HEK293T (cell line): Measurements from ENCODE around the gene CLDN16.

Source experiments
- CTCF ChIA-PET: fragments of 350-600 bp; formaldehyde crosslinking; extraction: SDS; loops from one replicate; lab custom pipeline; 2021; ENCODE audit warnings: antibody characterized with exemption, inconsistent platforms; lab: Yijun Ruan, JAX
- POLR2A ChIA-PET: fragments of 350-600 bp; formaldehyde crosslinking; extraction: SDS; loops from one replicate; lab custom pipeline; 2020; ENCODE audit warnings: antibody characterized with exemption, inconsistent platforms; lab: Yijun Ruan, JAX
- DNase-seq: peaks from one replicate; pipeline ENCODE4 v3.0.0; 2012; ENCODE audit warnings: mixed read lengths; ENCODE audit errors: extremely low spot score
- ARNT ChIP-seq: fragments of 450-650 bp; IDR thresholded peaks from 2 replicates; pipeline ENCODE4 v1.6.1; 2017; ENCODE audit warnings: mild to moderate bottlenecking
- BHLHE40 ChIP-seq: fragments of 450-650 bp; IDR thresholded peaks from 2 replicates; pipeline ENCODE4 v1.6.1; 2016; ENCODE audit warnings: mild to moderate bottlenecking, moderate library complexity, borderline replicate concordance
- CTBP1 ChIP-seq: fragments of 450-650 bp; IDR thresholded peaks from 2 replicates; pipeline ENCODE4 v1.6.1; 2016; ENCODE audit warnings: borderline replicate concordance
- ELF4 ChIP-seq: fragments of 450-650 bp; IDR thresholded peaks from 2 replicates; pipeline ENCODE4 v1.6.1; 2017; ENCODE audit warnings: antibody characterized with exemption
- FOXA1 ChIP-seq: fragments of 450-650 bp; IDR thresholded peaks from 2 replicates; pipeline ENCODE4 v1.6.1; 2016; ENCODE audit warnings: mild to moderate bottlenecking
- FOXK2 ChIP-seq: fragments of 450-650 bp; IDR thresholded peaks from 2 replicates; pipeline ENCODE4 v1.6.1; 2016; ENCODE audit warnings: mild to moderate bottlenecking
- FOXM1 ChIP-seq: fragments of 450-650 bp; IDR thresholded peaks from 2 replicates; pipeline ENCODE4 v1.6.1; 2017; ENCODE audit warnings: mild to moderate bottlenecking, borderline replicate concordance
- HDGF ChIP-seq: fragments of 450-650 bp; IDR thresholded peaks from 2 replicates; pipeline ENCODE4 v1.6.1; 2017; ENCODE audit warnings: antibody characterized with exemption, borderline replicate concordance
- L3MBTL2 ChIP-seq: fragments of 450-650 bp; conservative IDR thresholded peaks from 2 replicates; pipeline ENCODE4 v1.6.1; 2016; ENCODE audit warnings: mild to moderate bottlenecking
- LEF1 ChIP-seq: fragments of 450-650 bp; IDR thresholded peaks from 2 replicates; pipeline ENCODE4 v1.6.1; 2017; ENCODE audit warnings: mild to moderate bottlenecking, borderline replicate concordance
- NFRKB ChIP-seq: fragments of 450-650 bp; IDR thresholded peaks from 2 replicates; pipeline ENCODE4 v1.6.1; 2016; ENCODE audit warnings: mild to moderate bottlenecking, moderate library complexity
- PKNOX1 ChIP-seq: fragments of 450-650 bp; IDR thresholded peaks from 2 replicates; pipeline ENCODE4 v1.6.1; 2016
- SP1 ChIP-seq: fragments of 450-650 bp; IDR thresholded peaks from 2 replicates; pipeline ENCODE4 v1.6.1; 2017
- SUZ12 ChIP-seq: fragments of 450-650 bp; IDR thresholded peaks from 2 replicates; pipeline ENCODE4 v1.6.1; 2016; ENCODE audit warnings: mild to moderate bottlenecking
- TARDBP ChIP-seq: fragments of 450-650 bp; IDR thresholded peaks from 2 replicates; pipeline ENCODE4 v1.6.1; 2016
- ZNF384 ChIP-seq: fragments of 450-650 bp; IDR thresholded peaks from 2 replicates; pipeline ENCODE4 v1.6.1; 2016

CLDN16 gene

GRCh38 chr3:190426806-190427507, 39.0 kb downstream of the CLDN16 start:
- ChIA-PET POLR2A (no interaction called here), CTCF (no interaction called here)
- DNase-seq, result no peak
- no peak for TF ChIP-seq FOXM1
- no peak for TF ChIP-seq NFRKB

GRCh38 chr3:190429681-190430080, 41.7 kb downstream of the CLDN16 start:
- CTCF ChIA-PET, result no interaction called here
- POLR2A ChIA-PET, result no interaction called here
- no peak for TF ChIP-seq ELF4
- TF ChIP-seq FOXM1, result no peak
- no peak for TF ChIP-seq ARNT
- no peak for TF ChIP-seq L3MBTL2
- no peak for TF ChIP-seq BHLHE40
- no peak for TF ChIP-seq FOXA1
- no peak for TF ChIP-seq ZNF384
- no peak for TF ChIP-seq CTBP1
- DNase-seq, result no peak

DNA sequence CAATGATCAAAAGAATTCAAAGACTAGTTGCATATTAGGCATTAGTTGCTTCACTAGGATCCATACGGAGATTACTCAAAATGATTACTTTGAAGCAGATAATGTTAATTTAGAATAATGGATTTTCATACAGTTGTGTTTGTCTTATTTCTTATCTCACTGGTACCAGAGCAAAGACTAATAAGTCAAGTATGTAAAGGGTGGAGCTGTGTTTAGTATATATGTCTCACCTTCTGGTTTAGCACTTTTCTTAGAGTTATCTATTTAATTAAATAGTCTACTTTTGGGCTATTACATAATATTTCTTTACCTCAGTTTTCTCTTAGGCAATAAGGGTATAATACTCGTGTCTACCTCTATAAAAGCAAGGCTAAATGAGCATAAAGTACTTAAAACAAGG, 42.9 kb downstream of the CLDN16 start:
- CTCF ChIA-PET, result no interaction called here
- POLR2A ChIA-PET, result no interaction called here
- no peak for TF ChIP-seq FOXM1
- no peak for TF ChIP-seq FOXK2
- no peak for TF ChIP-seq NFRKB
- no peak for TF ChIP-seq ZNF384
- no peak for TF ChIP-seq BHLHE40
- DNase-seq, result no peak

GRCh38 chr3:190432216-190432615, 44.3 kb downstream of the CLDN16 start:
- TF ChIP-seq NFRKB (no peak), FOXK2 (no peak), FOXM1 (no peak), TARDBP (no peak), ZNF384 (no peak), ELF4 (no peak), PKNOX1 (no peak), HDGF (no peak), ARNT (no peak), LEF1 (no peak), L3MBTL2 (no peak), SP1 (no peak), FOXA1 (no peak), BHLHE40 (no peak), SUZ12 (no peak), CTBP1 (no peak)
- no peak for DNase-seq
- ChIA-PET CTCF (no interaction called here), POLR2A (no interaction called here)

DNA sequence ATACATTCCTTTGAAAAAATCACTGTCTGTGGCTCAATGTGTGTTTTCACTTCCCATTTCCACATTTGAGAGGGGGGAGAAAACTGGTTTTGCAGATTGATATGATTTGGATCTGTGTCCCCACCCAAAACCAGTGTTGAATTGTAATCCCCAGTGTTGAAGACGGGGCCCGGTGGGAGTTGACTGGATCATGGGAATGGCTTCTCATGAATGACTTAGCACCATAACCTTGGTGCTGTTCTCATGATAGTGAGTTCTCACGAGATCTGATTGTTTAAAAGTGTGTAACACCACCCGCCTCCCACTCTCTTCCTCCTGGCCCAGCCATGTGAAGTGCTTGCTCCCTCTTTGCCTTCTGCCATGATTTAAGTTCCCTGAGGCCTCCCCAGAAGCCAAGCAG, 45.7 kb downstream of the CLDN16 start:
- no peak for DNase-seq
- ChIA-PET CTCF (no interaction called here), POLR2A (no interaction called here)
- no peak for TF ChIP-seq BHLHE40
- TF ChIP-seq NFRKB, result no peak
- TF ChIP-seq FOXM1, result no peak
- no peak for TF ChIP-seq HDGF

DNA sequence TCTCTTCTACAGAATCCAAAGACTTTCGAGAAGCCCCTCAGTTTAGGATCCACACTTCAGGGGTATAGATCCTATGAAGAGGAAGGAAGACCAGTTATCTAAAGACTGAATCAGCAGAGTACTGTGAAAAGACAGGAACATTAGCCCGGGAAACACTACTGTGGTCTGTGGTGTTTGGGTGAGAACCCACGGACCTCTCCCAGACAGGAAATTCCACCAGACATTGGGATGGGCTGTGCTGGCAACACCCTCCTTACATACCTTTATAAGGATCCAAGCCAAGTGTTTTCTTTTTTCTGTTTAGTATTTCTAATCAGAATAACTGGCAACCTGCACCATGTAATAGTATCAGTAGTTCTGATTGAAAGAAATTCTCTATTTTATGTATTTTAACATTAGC, 47.7 kb downstream of the CLDN16 start:
- TF ChIP-seq LEF1, result no peak
- no peak for TF ChIP-seq CTBP1
- no peak for TF ChIP-seq BHLHE40
- TF ChIP-seq SUZ12, result no peak
- no peak for TF ChIP-seq ELF4
- TF ChIP-seq L3MBTL2, result no peak
- TF ChIP-seq FOXM1, result no peak
- TF ChIP-seq TARDBP, result no peak
- no peak for TF ChIP-seq SP1
- no peak for TF ChIP-seq HDGF
- no peak for TF ChIP-seq NFRKB
- TF ChIP-seq PKNOX1, result no peak
- TF ChIP-seq ZNF384, result no peak
- no peak for TF ChIP-seq FOXA1
- TF ChIP-seq ARNT, result no peak
- no peak for TF ChIP-seq FOXK2
- CTCF ChIA-PET, result no interaction called here
- DNase-seq, result no peak
- POLR2A ChIA-PET, result no interaction called here

DNA sequence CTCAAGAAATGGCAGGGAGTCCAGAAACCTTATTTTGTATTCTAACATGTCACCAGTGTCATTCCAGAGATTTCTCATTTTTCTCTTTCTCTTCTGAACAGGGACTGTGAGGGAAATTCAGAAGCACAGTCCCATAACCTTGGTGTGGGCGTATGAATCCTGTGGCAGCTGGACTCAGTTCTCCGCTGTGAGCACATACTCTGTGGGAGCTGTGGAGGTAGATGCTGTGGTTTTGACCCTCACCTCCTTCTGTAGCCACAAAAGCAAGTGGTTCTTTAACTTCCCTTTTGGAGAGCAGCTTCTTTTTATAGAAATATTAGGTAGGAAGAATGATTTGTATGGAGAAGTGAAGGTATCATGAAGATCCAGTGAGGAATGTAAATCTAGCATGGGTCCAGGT, 48.4 kb downstream of the CLDN16 start:
- TF ChIP-seq SP1 (no peak), PKNOX1 (no peak), FOXK2 (no peak), CTBP1 (no peak), ARNT (no peak), L3MBTL2 (no peak), ZNF384 (no peak), NFRKB (no peak), SUZ12 (no peak), BHLHE40 (no peak), FOXM1 (no peak), LEF1 (no peak)
- DNase-seq, result no peak
- ChIA-PET POLR2A (no interaction called here), CTCF (no interaction called here)
